Tibial nerve (tissue), 4 donors: Measurements from ENCODE around the gene CFAP20.

Source experiments
- CTCF ChIP-seq, 5 experiments: fragments of 200-600 bp in 3 of 5; fragments of 450-650 bp in 2 of 5; sonication (generic) in 3 of 5; IDR thresholded peaks; one replicate each; pipeline ENCODE4 v1.5.1; 2016 to 2019; ENCODE audit warnings: antibody characterized with exemption in 5 of 5, mild to moderate bottlenecking in 3 of 5, moderate library complexity in 2 of 5
- EP300 ChIP-seq, 2 donors: sonication (generic); formaldehyde crosslinking; IDR thresholded peaks; one replicate each; pipeline ENCODE4 v1.6.1; 2017; ENCODE audit warnings: antibody characterized with exemption in 2 of 2, mild to moderate bottlenecking in 1 of 2
- POLR2A ChIP-seq, 2 donors: fragments of 450-650 bp; IDR thresholded peaks; one replicate each; pipeline ENCODE4 v1.6.1; 2017; ENCODE audit warnings: antibody characterized with exemption in 2 of 2, mild to moderate bottlenecking in 2 of 2, moderate library complexity in 2 of 2

DNA sequence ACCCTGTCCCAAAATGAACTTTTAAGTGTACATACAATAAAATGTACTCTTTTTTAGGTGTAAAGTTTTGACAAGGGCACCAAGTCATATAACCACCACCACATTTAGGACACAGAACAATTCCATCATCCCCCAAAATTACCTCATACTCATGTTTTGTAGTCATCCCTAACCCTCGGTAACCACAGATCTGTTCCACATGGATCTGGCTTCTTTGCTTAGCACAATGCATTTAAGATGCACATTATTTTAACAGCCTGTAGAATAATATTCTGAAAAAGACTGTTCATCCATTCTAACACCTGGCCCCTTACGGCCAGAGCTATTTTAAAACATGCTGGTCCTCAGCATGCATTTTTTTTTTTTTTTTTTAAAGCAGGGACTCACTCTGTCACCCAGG, 25.2 kb upstream of the CFAP20 start:
- TF ChIP-seq CTCF (IDR thresholded peaks at IDR 0.05), result no peak
- no peak for TF ChIP-seq EP300 (IDR thresholded peaks at IDR 0.05)
- TF ChIP-seq POLR2A (IDR thresholded peaks at IDR 0.05), result no peak
